DMS53 (cell line): ENCODE measurements around the gene IGSF10.
"Not testable (repeated sequence)": the region's sequence is repeated elsewhere in the genome, so short reads cannot be mapped to it uniquely, and the experiment has no call there.

ENCODE experiments used
- DNase-seq: peaks from one replicate; lab custom pipeline; 2025; lab: John Stamatoyannopoulos, UW

IGSF10 gene, protein sequence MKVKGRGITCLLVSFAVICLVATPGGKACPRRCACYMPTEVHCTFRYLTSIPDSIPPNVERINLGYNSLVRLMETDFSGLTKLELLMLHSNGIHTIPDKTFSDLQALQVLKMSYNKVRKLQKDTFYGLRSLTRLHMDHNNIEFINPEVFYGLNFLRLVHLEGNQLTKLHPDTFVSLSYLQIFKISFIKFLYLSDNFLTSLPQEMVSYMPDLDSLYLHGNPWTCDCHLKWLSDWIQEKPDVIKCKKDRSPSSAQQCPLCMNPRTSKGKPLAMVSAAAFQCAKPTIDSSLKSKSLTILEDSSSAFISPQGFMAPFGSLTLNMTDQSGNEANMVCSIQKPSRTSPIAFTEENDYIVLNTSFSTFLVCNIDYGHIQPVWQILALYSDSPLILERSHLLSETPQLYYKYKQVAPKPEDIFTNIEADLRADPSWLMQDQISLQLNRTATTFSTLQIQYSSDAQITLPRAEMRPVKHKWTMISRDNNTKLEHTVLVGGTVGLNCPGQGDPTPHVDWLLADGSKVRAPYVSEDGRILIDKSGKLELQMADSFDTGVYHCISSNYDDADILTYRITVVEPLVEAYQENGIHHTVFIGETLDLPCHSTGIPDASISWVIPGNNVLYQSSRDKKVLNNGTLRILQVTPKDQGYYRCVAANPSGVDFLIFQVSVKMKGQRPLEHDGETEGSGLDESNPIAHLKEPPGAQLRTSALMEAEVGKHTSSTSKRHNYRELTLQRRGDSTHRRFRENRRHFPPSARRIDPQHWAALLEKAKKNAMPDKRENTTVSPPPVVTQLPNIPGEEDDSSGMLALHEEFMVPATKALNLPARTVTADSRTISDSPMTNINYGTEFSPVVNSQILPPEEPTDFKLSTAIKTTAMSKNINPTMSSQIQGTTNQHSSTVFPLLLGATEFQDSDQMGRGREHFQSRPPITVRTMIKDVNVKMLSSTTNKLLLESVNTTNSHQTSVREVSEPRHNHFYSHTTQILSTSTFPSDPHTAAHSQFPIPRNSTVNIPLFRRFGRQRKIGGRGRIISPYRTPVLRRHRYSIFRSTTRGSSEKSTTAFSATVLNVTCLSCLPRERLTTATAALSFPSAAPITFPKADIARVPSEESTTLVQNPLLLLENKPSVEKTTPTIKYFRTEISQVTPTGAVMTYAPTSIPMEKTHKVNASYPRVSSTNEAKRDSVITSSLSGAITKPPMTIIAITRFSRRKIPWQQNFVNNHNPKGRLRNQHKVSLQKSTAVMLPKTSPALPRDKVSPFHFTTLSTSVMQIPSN (N-terminal part only)

DNA sequence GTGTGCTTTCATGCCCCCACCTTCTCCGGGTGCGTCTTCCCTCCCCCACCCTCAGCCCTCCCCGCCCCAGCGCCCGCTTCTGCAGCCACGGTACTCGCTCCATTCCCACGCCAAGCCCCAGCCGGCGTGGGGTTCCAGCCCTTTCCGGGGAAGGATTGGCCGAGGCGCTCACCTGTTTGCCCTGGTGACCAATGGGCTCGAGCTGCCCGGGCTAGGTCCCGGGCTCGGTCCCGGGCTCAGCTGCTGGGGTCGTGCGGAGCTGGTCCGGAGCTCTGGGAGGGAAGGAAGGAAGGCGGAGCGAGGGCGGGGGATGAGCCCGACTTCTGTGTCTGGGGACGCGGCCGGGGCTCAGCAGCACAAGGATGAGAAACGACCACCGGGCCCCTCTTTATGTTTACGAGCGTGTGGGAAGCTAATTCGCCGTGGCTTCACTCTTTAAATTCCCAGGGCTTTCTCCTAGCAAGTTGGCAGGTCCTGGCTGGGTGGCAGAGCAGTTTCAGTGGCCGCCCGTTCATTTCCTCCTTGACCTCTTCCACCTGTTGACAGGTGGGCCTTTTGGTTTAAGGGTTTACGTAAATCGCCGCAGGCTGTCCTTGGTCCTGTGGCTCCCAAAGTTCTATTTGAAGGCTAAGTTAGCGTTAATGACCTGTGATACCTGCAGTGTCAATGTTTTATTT lies at the start of gene IGSF10:
Gene IGSF10 (minus strand): TSS at position 288 of the 677 bp plus-strand sequence. CDS start 2,352 bp downstream, outside the sequence.
- DNase-seq, result peak; percentile 70

- DNase-seq, result peak; percentile 34
These were observed 48.7 kb upstream of the IGSF10 start for GRCh38 chr3:151509468-151510135.

DNA sequence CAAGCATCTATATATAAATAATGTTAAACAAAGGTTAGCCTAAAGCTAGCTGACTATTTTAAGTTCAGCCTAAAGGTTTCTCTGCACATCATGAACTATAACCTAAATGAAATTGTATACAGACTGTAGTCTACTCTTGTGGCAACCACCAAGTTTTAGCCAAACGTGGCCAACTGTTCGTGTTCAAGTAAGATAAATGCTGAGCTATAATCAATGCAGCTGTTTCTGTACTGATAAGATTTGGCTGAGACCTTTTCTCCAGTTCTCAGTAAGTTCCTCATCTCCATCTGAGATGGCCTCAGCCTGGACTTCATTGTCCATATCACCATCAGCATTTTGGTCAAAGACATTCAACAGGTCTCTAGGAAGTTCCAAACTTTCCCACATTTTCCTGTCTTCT lies 43.7 kb upstream of the IGSF10 start:
- DNase-seq, result no peak

DNA sequence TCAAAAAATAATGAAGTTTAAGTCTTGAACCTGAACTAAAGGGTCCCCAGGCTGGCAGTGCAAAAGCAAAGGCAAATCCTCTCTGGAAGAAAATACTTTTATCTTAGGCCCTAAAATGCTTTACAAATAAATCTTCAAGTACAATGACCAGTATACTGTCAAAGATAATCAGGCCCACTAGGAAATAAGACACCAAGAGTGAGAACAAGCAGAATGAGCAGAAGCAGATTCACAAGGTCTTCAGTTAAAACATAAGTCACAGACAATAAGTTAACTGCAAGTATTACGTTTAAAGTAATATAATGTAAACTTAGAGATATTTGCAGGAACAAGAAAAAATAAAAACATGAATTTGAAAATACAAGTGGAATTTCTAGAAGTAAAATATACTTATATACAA lies 42.2 kb upstream of the IGSF10 start:
- no peak for DNase-seq

GRCh38 chr3:151501923-151502632 lies 41.2 kb upstream of the IGSF10 start:
- DNase-seq, result no peak

DNA sequence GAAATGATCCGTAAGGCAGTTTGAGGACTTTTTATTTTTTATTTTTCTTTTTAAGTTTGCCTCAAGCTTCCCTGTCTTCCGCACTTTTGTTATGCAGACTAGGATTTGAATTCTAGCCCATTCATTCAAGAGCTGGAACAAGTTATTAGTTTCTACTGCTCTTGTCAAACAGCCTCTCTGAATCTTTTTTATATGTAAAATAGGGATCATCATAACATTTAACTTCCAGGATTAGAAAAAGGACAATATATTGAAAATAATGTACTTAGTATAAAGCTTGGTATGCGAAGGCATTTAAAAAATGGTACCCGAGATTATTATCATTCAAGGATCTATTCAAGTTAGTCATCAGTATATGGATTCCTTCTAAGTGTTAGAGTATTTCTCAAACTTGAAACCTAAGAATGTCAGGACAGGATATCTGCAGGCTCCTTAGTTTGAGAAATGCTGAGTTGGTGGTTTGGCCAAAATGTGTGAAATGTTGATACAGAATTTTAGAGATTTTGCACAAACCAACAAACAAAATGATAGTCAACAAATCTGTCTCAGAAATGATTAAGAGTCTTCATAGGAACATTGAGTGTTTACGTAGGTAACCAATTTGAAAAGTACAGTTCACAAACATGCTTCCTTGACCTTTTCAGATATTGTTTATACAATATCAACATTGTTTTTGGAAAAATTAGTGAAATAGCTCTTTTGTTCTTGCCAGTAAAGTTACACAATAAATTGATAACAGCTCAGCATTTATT lies 40.5 kb upstream of the IGSF10 start:
- no peak for DNase-seq

DNA sequence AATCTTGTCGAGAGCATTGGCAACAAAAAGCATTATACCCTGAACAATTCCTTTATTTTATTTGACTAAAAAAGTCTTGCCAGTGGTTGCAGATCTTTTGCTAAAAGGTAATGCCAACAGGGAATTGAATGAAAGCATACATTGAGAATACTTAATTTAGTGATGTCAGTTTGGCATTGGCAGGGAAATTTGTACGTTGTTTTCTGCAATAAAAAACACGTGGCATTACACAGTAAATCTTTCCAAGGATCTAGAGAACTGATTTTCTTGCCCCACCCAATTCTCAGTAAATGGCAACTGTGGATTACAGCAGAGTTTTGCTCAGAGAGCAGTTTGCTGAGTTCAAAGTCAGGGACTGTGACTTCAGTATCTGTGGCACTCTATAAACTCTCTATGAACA lies 38.3 kb upstream of the IGSF10 start:
- no peak for DNase-seq

- DNase-seq, result no peak
These were observed 30.7 kb upstream of the IGSF10 start for GRCh38 chr3:151491525-151491924.

- DNase-seq, result not testable (repeated sequence)
These were observed 27.0 kb upstream of the IGSF10 start for GRCh38 chr3:151487833-151488232.

DNA sequence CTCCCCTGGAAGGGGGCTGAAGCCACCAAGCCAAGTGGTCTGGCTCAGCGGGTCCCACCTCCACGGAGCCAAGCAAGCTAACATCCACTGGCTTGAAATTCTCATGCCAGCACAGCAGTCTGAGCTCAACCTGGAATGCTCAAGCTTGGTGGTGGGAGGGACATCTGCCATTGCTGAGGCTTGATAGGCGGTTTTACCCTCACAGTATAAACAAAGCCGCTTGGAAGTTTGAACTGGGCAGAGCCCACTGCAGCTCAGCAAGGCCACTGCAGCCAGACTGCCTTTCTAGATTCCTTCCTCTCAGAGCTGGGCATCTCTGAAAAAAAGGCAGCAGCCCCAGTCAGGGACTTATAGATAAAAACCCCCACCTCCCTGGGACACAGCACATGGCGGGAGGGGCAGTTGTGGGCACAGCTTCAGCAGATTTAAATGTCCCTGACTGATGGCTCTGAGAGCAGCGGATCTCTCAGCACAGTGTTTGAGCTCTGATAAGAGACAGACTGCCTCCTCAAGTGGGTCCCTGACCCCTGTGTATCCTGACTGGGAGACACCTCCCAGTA lies 23.2 kb upstream of the IGSF10 start:
- no peak for DNase-seq

GRCh38 chr3:151483488-151483887 lies 22.6 kb upstream of the IGSF10 start:
- DNase-seq, result no peak

GRCh38 chr3:151480492-151480891 lies 19.6 kb upstream of the IGSF10 start:
- no peak for DNase-seq

- DNase-seq, result no peak
These were observed 18.6 kb upstream of the IGSF10 start for GRCh38 chr3:151479452-151479851.

DNA sequence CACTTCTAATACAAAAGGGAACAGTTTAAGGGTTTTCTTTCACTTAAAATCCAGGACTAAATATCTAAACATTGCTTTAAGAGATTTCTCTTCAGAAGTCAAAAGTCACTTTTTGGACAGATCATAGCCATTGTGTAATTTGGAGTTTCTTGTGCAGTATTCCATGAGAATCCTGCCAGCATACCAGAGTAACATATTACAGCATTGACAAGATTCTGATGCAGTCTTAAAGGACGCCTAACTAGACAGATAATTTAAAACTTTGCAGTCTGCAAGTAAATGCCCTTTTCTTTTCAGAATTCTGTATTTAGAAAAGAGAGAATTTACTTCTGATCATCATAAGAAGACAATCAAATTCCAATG lies 17.5 kb upstream of the IGSF10 start:
- no peak for DNase-seq

GRCh38 chr3:151477591-151478334 lies 16.9 kb upstream of the IGSF10 start:
- no peak for DNase-seq

DNA sequence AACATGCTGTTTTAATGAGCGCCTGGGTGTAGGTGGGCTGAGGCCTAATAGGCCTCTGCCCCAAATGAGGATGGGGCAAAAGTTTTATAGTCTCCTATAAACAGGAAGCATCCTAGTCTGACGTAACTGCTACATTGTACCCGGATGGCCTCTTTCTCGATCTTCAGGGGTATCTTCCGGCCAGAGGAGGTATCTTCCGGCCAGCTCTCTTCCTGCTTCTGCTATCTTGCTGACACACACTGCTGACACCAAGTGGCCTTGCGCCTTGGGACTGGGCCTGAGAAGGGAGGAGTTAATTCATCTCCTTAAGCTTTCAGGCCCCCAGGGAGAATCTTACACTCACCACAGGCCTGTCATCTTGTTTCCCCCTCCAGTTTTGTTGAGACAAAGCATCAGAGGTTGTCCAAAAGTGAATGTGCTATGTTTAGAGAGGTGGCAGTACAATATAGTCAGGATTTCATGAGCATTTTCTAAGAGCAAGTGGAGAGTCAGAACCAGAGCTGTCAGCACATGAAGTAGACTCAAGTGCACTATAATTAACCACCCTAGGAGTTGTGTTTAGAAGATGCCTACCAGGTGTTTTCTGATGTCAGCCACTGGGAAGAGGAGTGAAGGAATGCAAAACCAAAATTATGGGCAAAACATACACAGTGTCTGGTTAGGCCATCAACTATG lies 15.6 kb upstream of the IGSF10 start:
- no peak for DNase-seq

GRCh38 chr3:151468284-151468917 lies 7.5 kb upstream of the IGSF10 start:
- peak; percentile 84 for DNase-seq

DNA sequence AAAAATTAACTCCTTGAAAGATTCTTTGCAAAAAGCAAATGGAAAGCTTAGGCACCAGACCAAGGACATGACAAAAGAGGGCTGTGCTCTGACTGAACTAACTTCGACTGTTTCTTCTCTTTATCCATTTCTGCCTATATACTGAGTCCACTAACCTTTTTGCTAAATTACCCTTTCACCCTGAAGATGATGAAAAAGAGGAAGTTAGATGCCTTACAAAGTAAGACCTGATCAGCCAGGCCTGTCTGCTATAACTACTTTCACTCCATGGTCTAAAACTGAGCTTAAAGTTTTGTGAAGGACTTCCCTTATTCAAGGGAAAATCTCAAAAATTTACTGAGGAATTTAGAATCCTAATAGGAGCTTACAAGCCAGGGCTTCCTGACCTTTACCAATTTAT lies 6.2 kb upstream of the IGSF10 start:
- no peak for DNase-seq
